Astrocyte of the cerebellum (primary cell): Measurements from ENCODE around the gene STRA6.

ENCODE experiments used
- DNase-seq: peaks from one replicate; pipeline ENCODE4 v3.0.0-alpha.2; 2011; ENCODE audit warnings: low read depth
- H3K4me3 ChIP-seq: 2 replicates; pipeline ENCODE4 v1.5.1; 2011; ENCODE audit warnings: mild to moderate bottlenecking, low read depth, low read length, moderate library complexity
- CTCF ChIP-seq: IDR thresholded peaks from 2 replicates; pipeline ENCODE4 v1.5.1; 2012; ENCODE audit warnings: low read length, low read depth, moderate library complexity, mild to moderate bottlenecking; ENCODE audit errors: missing control alignments
- in situ Hi-C: cut with HindIII; loops from 2 replicates; pipeline ENCODE4 v1.10.0; 2017; ENCODE audit warnings: low sequenced_read_pairs

STRA6 gene

DNA sequence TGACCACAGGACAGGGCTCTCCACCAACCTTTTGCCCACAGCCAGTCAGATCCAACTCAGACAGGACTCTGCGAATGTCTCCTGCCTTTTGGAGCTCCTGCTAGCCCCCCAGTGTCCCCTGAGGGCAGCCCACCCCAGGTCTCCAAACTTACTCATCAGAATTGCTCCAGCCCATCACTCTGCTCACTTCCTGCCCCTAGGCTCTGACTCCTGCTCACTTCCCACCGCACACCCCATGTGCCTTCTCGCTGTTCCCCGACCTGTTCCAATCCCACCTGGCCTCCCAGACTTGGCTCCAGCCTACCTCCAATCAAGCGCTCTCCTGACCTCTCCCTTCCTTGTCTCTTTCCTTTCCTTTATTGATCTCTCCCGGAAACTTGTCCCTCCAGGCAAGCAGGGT is 5.9 kb upstream of the STRA6 start:
- no peak overlapping the region for H3K4me3 ChIP-seq
- no peak for TF ChIP-seq CTCF
- in situ Hi-C loops = no loop called here
- DNase-seq = no peak

DNA sequence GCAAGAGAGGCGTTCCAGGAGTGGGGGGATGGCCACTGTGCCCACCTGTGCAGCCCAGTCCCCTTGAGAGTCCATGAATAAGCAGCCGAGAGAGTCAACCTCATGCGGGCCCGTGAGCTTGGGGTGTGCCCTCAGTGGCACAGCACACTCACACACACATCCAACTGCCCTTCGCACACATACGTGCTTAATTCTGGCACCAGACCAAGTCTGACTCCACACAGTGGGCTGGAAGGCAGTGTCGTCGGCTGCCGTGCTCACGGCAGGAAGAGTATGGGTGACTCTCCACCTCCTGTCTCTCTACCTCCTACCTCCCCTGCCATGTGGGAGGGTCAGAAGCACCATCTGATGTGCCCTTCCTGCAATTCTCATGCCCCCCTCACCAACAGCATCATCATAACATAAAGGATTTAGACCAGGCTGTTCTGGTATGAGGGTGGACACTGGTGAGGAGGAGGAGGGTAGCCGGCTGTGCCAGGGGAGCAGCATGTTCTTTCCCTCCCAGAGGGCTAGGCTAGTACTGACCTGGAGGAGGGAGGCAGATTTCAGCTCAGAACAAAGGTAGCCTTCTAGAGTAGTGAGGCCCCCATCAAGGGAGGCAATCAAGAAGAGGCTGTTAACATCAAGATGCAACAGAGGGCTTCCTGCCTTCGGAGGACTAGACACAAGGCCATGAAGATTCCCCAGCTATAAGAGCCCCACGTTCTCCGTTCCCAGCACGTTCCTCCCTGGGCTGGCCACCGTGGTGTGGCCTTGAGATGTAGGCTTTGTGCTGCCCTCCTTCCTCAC is 5.3 kb upstream of the STRA6 start:
- DNase-seq = no peak
- TF ChIP-seq CTCF = no peak
- H3K4me3 ChIP-seq = no peak overlapping the region
- in situ Hi-C loops = no loop called here

DNA sequence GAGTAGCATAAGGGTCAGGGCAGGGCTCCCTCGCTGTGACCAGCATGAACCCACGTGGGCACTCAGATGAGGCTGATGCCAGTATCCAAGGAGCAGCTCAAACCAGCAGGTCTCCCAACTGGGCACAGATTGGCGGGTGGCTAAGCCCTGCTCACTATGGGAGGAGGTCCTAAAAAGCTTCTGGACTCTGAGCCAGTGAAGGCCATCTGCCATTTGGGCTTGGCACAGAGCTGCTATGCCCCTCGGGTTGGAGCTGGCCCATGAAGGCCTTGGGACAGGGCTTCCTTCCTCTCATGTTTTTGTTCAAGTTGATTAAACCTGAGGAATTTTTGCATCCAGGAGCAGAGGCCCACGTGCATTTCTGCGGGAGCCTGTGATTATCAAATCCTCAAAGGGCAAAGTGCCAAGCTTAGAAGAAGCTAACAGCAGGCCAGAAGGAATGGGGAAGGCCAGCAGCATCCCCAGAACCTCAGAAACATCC is 4.3 kb upstream of the STRA6 start:
- in situ Hi-C loops = no loop called here
- DNase-seq = peak; percentile 87
- TF ChIP-seq CTCF = no peak
- H3K4me3 ChIP-seq = no peak overlapping the region

DNA sequence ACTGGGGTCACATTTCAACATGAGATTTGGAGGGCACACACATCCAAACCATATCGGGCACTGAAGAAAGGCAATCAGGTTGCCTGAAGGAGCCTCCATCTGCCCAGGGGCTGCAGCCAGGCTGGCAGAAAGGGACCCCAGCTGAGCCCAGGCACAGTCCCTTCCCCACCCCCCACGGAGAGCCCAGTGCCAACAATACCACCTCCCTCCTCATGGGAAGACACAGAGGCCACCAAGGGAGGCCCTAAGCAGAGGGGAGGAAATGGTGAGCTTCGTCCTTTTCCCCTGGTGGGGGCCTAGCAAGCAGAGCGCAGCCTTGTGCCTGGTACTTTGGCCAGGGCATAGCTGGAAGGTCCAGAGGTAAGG is 3.0 kb upstream of the STRA6 start:
- TF ChIP-seq CTCF = no peak
- no peak for DNase-seq
- in situ Hi-C loops = no loop called here
- no peak overlapping the region for H3K4me3 ChIP-seq

GRCh38 chr15:74203914-74204431 is 1.4 kb upstream of the STRA6 start:
- no peak for TF ChIP-seq CTCF
- no peak overlapping the region for H3K4me3 ChIP-seq
- in situ Hi-C loops = no loop called here
- no peak for DNase-seq

DNA sequence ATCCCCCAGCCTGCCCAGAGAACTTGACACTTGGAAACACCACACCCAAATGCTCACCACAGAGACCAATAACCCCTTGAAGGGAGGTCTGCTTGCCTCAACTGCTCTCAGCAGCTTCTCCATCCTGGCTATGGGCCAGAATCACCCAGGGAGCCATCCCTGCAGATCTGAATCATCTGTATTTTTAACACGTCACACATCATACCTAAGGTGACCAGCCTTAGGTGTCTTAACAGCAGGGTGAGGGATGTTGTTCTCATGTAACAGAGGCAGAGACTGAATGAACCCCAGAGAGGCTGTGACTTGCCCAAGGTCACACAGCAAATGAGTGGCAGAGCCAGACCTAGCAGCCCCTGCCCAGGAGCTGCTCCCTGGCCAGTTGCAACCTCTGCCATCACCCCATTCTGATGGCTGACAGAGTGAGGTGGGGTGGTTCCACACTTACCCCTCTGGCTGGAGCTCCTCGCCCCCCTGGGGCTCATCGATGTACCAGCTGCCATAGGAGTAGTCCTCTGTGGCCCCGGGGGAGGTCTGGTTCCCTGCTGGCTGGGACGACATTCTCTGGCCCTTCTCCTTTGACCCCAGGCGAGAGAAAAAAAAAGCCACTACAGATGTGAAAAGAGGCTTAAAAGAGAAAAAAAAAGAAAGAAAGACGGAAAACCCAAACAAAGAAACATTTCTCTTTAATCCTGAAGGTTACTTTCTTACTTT is 722 bp downstream of the STRA6 start:
- TF ChIP-seq CTCF = no peak
- DNase-seq = no peak
- no peak overlapping the region for H3K4me3 ChIP-seq
- in situ Hi-C loops = no loop called here
